ENCODE results near the gene STKLD1. TPM values are rescaled to one million over a fixed set of nuclear protein-coding genes. Genes with fewer than 3 reads are reported as not detected.

The STKLD1 gene
- total RNA-seq, 1 experiment from 2014 or later, result 4.1 TPM

GRCh38 chr9:133359399-133360175 is 16.6 kb upstream of the STKLD1 start:
- Histone ChIP-seq H3K4me1 (ENCODE audit: insufficient read depth, low read length) (peaks cover 11% of the 10 kb centered on the region), H3K27ac (ENCODE audit: low read length) (no peak overlapping the region), H3K9me3 (ENCODE audit: low read length) (no peaks in the 10 kb centered on the region), H3K4me2 (ENCODE audit: low read length) (no peak overlapping the region), H3K4me3 (ENCODE audit: low read length) (no peak overlapping the region), H2AFZ (ENCODE audit: low read length) (no peak overlapping the region), H3K9ac (ENCODE audit: low read length) (no peak overlapping the region), H4K20me1 (ENCODE audit: low read length) (no peaks in the 10 kb centered on the region), H3K79me2 (ENCODE audit: low read length) (peaks cover 39% of the 10 kb centered on the region), H3K9me2 (replicated peaks; ENCODE audit: low read length) (no peaks in the 10 kb centered on the region), H3K36me3 (ENCODE audit: low read depth, low read length) (peaks cover 11% of the 10 kb centered on the region), H3F3A (ENCODE audit: low read length, unreplicated experiment) (no peaks in the 10 kb centered on the region), H3K27me3 (ENCODE audit: low read length) (no peaks in the 10 kb centered on the region)
- BruUV-seq (replicated peaks), result no TSS peak
- peak; percentile 24; the same call in 1 of the 2 replicates for TF ChIP-seq CTCF (conservative IDR thresholded peaks at IDR 0.05; ENCODE audit: low read depth, low read length)
- no peak for TF ChIP-seq EZH2 (IDR thresholded peaks at IDR 0.05; ENCODE audit: low read length, unreplicated experiment)
- TF ChIP-seq EZH2phosphoT487 (IDR thresholded peaks at IDR 0.05; ENCODE audit: borderline replicate concordance, low read length), result no peak
- CTCF ChIA-PET, result no interaction called here
- DNase-seq, result no peak
- POLR2A ChIA-PET (ENCODE audit: unreplicated experiment), result no interaction called here
- no peak for ATAC-seq
- intact Hi-C loops (cut with micrococcal nuclease), result loop anchor here (5.0 kb wide), 1 partner anchor 128 kb away; no protein-coding TSS in a partner anchor

GRCh38 chr9:133360400-133361393 is 15.5 kb upstream of the STKLD1 start:
- peaks cover 11% of the 10 kb centered on the region for H3K4me1 ChIP-seq (ENCODE audit: insufficient read depth, low read length)
- H3K27me3 ChIP-seq (ENCODE audit: low read length), result no peaks in the 10 kb centered on the region
- no peaks in the 10 kb centered on the region for H3K9me2 ChIP-seq (replicated peaks; ENCODE audit: low read length)
- no peak for DNase-seq
- H3K4me3 ChIP-seq (ENCODE audit: low read length), result no peak overlapping the region
- ChIA-PET CTCF (no interaction called here), POLR2A (ENCODE audit: unreplicated experiment) (no interaction called here)
- H3K9ac ChIP-seq (ENCODE audit: low read length), result no peak overlapping the region
- TF ChIP-seq EZH2phosphoT487 (IDR thresholded peaks at IDR 0.05; ENCODE audit: borderline replicate concordance, low read length), result no peak
- no peak for TF ChIP-seq CTCF (conservative IDR thresholded peaks at IDR 0.05; ENCODE audit: low read depth, low read length)
- TF ChIP-seq EZH2 (IDR thresholded peaks at IDR 0.05; ENCODE audit: low read length, unreplicated experiment), result no peak
- BruUV-seq (replicated peaks), result no TSS peak
- no peak for ATAC-seq
- peaks cover 11% of the 10 kb centered on the region for H3K36me3 ChIP-seq (ENCODE audit: low read depth, low read length)
- no peaks in the 10 kb centered on the region for H3F3A ChIP-seq (ENCODE audit: low read length, unreplicated experiment)
- intact Hi-C loops (cut with micrococcal nuclease), result no loop called here
- H4K20me1 ChIP-seq (ENCODE audit: low read length), result no peaks in the 10 kb centered on the region
- H3K9me3 ChIP-seq (ENCODE audit: low read length), result no peaks in the 10 kb centered on the region
- H2AFZ ChIP-seq (ENCODE audit: low read length), result no peak overlapping the region
- H3K27ac ChIP-seq (ENCODE audit: low read length), result no peak overlapping the region
- H3K4me2 ChIP-seq (ENCODE audit: low read length), result no peak overlapping the region
- peaks cover 30% of the 10 kb centered on the region for H3K79me2 ChIP-seq (ENCODE audit: low read length)
